K562 (cell line): ENCODE data around the gene ZMYND19. TPM values are rescaled to one million over a fixed set of nuclear protein-coding genes. Genes with fewer than 3 reads are reported as not detected.

Source experiments
- ATF7 ChIP-seq: fragments of 450-650 bp; IDR thresholded peaks from 2 replicates; pipeline ENCODE4 v1.7.1; 2014; ENCODE audit warnings: mild to moderate bottlenecking, moderate library complexity
- CBFB ChIP-seq: sonication (generic); formaldehyde crosslinking; IDR thresholded peaks from 2 replicates; pipeline ENCODE4 v1.4.0; 2020; ENCODE audit warnings: mild to moderate bottlenecking, missing genetic modification reagents
- CEBPB ChIP-seq: fragments of 450-650 bp; IDR thresholded peaks from 2 replicates; pipeline ENCODE4 v1.6.1; 2016; ENCODE audit warnings: missing genetic modification characterization, missing compliant biosample characterization
- CHD4 ChIP-seq: fragments of 200-600 bp; sonication (generic); IDR thresholded peaks from 3 replicates; pipeline ENCODE4 v1.6.1; 2012; ENCODE audit warnings: low read depth, mild to moderate bottlenecking, mixed read lengths, low read length, inconsistent platforms; ENCODE audit not compliant: insufficient read depth, insufficient replicate concordance, poor library complexity, severe bottlenecking
- DMBX1 ChIP-seq: fragments of 250-450 bp; sonication (Bioruptor Pico); IDR thresholded peaks from 2 replicates; pipeline ENCODE4 v1.8.0; 2022; ENCODE audit warnings: inconsistent platforms, mild to moderate bottlenecking, moderate library complexity, borderline replicate concordance
- FUS ChIP-seq: fragments of 200-400 bp; formaldehyde crosslinking; optimal IDR thresholded peaks from 2 replicates; pipeline ENCODE3; 2017; ENCODE audit warnings: low read depth, low read length
- NCOA4 ChIP-seq: fragments of 450-650 bp; IDR thresholded peaks from 2 replicates; pipeline ENCODE4 v1.6.1; 2018; ENCODE audit warnings: mild to moderate bottlenecking; ENCODE audit not compliant: partially characterized antibody
- NEUROD1 ChIP-seq: fragments of 150-350 bp; IDR thresholded peaks from 2 replicates; pipeline ENCODE4 v1.6.1; 2014; ENCODE audit warnings: borderline replicate concordance, low read length, low read depth; ENCODE audit not compliant: partially characterized antibody
- PHF8 ChIP-seq: fragments of 200-600 bp; sonication (generic); IDR thresholded peaks from 2 replicates; pipeline ENCODE4 v1.6.1; 2012; ENCODE audit warnings: mixed run types, mild to moderate bottlenecking, inconsistent platforms, low read length, moderate library complexity, borderline replicate concordance
- PRPF4 ChIP-seq: fragments of 200-400 bp; formaldehyde crosslinking; IDR thresholded peaks from one replicate; pipeline ENCODE4 v1.6.1; 2017; ENCODE audit warnings: low read length, low read depth, mild to moderate bottlenecking; ENCODE audit not compliant: insufficient read depth, poor library complexity, severe bottlenecking
- SMAD4 ChIP-seq: fragments of 250-450 bp; sonication (Bioruptor Pico); conservative IDR thresholded peaks from 2 replicates; pipeline ENCODE4 v1.8.0; 2021; ENCODE audit warnings: inconsistent platforms, mild to moderate bottlenecking, moderate library complexity
- TEAD2 ChIP-seq: fragments of 450-650 bp; IDR thresholded peaks from 2 replicates; pipeline ENCODE4 v1.6.1; 2016; ENCODE audit warnings: missing genetic modification characterization, control low read depth, missing compliant biosample characterization
- TFE3 ChIP-seq: fragments of 450-650 bp; formaldehyde crosslinking; IDR thresholded peaks from 2 replicates; pipeline ENCODE4 v1.4.0; 2020; ENCODE audit warnings: mild to moderate bottlenecking, mixed read lengths
- ZBTB7A ChIP-seq: IDR thresholded peaks from 2 replicates; pipeline ENCODE4 v1.6.1; 2011; ENCODE audit warnings: low read depth, mild to moderate bottlenecking, low read length, moderate library complexity, borderline replicate concordance; ENCODE audit not compliant: control insufficient read depth
- polyA plus RNA-seq, 8 experiments: library from polyadenylated mRNA; depleted of rRNA in 4 of 8; stranded (reverse) in 5 of 8; unstranded in 3 of 8; fragments of >200 nt; fragmentation: Nextera tagmentation in 2 of 8; fragmentation: Illumina TruSeq in 1 of 8; extraction: Ambion mirVana in 2 of 8; extraction: Trizol in 1 of 8; gene quantifications; 2 replicates each; pipeline versions ENCODE4 v1.2.1 to v1.2.3, GENCODE V29; 2011 to 2014; ENCODE audit warnings: inconsistent platforms in 1 of 8, missing spikeins in 1 of 8
- total RNA-seq, 7 experiments: library from RNA; depleted of rRNA in 6 of 7; stranded (reverse); fragments of >200 nt in 6 of 7; fragmentation: Illumina TruSeq in 2 of 7; extraction: Trizol in 2 of 7; gene quantifications; 2 replicates each; pipeline versions ENCODE4 v1.2.1 to v1.2.3, GENCODE V29; 2011 to 2021; ENCODE audit warnings: low replicate concordance in 1 of 7
- TF ChIP-seq, protein P1 (sequence below): fragments of 200-800 bp; sonication (Bioruptor generic); IDR thresholded peaks from 2 replicates; pipeline ENCODE4 v1.6.1; 2016; ENCODE audit warnings: missing genetic modification characterization, missing compliant biosample characterization
- TF ChIP-seq, protein P2 (sequence below): fragments of 250-450 bp; sonication (Bioruptor Pico); IDR thresholded peaks from 2 replicates; pipeline ENCODE4 v1.8.0; 2022; ENCODE audit warnings: inconsistent platforms, mild to moderate bottlenecking, moderate library complexity, borderline replicate concordance
- TF ChIP-seq, protein P3 (sequence below): IDR thresholded peaks from 3 replicates; pipeline ENCODE4 v1.6.1; 2011; ENCODE audit warnings: borderline replicate concordance, mild to moderate bottlenecking, moderate library complexity; ENCODE audit not compliant: insufficient read length; ENCODE audit errors: extremely low read depth

ZMYND19 gene
- total and polyA plus RNA-seq, 9 of the 15 experiments (the other 6 are each of a cell fraction or from before 2014, with no cell fraction given), result 1.0 to 86.7 (median 44.0) TPM

DNA sequence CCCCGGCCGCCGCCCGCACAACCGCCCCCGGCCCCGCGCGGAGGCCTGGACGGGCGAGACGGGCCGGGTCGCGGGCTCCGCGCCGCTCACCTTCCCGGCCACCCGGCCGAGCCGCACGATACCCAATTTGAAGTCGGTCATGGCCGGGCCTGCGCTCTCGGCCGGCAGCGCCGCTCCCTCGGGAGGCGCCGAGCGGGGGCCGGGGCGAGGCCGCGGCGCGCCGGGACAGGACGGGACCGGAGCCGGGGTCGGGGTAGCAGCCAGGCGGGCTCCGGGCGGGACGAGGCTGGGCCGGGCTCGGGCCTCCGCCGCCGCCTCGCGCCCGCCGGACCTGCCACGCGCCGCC, 216 bp downstream of the ZMYND19 start (continued):
- TF ChIP-seq, protein P1, sequence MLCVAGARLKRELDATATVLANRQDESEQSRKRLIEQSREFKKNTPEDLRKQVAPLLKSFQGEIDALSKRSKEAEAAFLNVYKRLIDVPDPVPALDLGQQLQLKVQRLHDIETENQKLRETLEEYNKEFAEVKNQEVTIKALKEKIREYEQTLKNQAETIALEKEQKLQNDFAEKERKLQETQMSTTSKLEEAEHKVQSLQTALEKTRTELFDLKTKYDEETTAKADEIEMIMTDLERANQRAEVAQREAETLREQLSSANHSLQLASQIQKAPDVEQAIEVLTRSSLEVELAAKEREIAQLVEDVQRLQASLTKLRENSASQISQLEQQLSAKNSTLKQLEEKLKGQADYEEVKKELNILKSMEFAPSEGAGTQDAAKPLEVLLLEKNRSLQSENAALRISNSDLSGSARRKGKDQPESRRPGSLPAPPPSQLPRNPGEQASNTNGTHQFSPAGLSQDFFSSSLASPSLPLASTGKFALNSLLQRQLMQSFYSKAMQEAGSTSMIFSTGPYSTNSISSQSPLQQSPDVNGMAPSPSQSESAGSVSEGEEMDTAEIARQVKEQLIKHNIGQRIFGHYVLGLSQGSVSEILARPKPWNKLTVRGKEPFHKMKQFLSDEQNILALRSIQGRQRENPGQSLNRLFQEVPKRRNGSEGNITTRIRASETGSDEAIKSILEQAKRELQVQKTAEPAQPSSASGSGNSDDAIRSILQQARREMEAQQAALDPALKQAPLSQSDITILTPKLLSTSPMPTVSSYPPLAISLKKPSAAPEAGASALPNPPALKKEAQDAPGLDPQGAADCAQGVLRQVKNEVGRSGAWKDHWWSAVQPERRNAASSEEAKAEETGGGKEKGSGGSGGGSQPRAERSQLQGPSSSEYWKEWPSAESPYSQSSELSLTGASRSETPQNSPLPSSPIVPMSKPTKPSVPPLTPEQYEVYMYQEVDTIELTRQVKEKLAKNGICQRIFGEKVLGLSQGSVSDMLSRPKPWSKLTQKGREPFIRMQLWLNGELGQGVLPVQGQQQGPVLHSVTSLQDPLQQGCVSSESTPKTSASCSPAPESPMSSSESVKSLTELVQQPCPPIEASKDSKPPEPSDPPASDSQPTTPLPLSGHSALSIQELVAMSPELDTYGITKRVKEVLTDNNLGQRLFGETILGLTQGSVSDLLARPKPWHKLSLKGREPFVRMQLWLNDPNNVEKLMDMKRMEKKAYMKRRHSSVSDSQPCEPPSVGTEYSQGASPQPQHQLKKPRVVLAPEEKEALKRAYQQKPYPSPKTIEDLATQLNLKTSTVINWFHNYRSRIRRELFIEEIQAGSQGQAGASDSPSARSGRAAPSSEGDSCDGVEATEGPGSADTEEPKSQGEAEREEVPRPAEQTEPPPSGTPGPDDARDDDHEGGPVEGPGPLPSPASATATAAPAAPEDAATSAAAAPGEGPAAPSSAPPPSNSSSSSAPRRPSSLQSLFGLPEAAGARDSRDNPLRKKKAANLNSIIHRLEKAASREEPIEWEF (CRISPR knock-in tag), result no peak
- TF ChIP-seq, protein P2, sequence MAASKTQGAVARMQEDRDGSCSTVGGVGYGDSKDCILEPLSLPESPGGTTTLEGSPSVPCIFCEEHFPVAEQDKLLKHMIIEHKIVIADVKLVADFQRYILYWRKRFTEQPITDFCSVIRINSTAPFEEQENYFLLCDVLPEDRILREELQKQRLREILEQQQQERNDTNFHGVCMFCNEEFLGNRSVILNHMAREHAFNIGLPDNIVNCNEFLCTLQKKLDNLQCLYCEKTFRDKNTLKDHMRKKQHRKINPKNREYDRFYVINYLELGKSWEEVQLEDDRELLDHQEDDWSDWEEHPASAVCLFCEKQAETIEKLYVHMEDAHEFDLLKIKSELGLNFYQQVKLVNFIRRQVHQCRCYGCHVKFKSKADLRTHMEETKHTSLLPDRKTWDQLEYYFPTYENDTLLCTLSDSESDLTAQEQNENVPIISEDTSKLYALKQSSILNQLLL, result no peak
- TF ChIP-seq ATF7, result no peak
- TF ChIP-seq TFE3 (CRISPR knock-in tag), result no peak
- peak; percentile 3 for TF ChIP-seq PRPF4
- TF ChIP-seq CEBPB (tag), result no peak
- peak; percentile 65; the same call in 1 of the 2 replicates for TF ChIP-seq PHF8
- TF ChIP-seq FUS, result peak; percentile 14
- TF ChIP-seq, protein P3, sequence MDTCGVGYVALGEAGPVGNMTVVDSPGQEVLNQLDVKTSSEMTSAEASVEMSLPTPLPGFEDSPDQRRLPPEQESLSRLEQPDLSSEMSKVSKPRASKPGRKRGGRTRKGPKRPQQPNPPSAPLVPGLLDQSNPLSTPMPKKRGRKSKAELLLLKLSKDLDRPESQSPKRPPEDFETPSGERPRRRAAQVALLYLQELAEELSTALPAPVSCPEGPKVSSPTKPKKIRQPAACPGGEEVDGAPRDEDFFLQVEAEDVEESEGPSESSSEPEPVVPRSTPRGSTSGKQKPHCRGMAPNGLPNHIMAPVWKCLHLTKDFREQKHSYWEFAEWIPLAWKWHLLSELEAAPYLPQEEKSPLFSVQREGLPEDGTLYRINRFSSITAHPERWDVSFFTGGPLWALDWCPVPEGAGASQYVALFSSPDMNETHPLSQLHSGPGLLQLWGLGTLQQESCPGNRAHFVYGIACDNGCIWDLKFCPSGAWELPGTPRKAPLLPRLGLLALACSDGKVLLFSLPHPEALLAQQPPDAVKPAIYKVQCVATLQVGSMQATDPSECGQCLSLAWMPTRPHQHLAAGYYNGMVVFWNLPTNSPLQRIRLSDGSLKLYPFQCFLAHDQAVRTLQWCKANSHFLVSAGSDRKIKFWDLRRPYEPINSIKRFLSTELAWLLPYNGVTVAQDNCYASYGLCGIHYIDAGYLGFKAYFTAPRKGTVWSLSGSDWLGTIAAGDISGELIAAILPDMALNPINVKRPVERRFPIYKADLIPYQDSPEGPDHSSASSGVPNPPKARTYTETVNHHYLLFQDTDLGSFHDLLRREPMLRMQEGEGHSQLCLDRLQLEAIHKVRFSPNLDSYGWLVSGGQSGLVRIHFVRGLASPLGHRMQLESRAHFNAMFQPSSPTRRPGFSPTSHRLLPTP, result no peak
- no peak for TF ChIP-seq CBFB (CRISPR knock-in tag)
- no peak for TF ChIP-seq NCOA4
- TF ChIP-seq SMAD4 (CRISPR knock-in tag), result no peak
- no peak for TF ChIP-seq DMBX1 (CRISPR knock-in tag)
- TF ChIP-seq NEUROD1, result no peak
- no peak for TF ChIP-seq ZBTB7A
- TF ChIP-seq CHD4, result no peak
- TF ChIP-seq TEAD2, result no peak
